HG03039 (cell line): ENCODE data around the gene ABCA13.

Experiments used
- ATAC-seq: cut with Tn5 transposase; IDR thresholded peaks from one replicate; pipeline ENCODE4 v1.9.1; 2021; ENCODE audit warnings: mild to moderate bottlenecking, moderate library complexity; ENCODE audit not compliant: unreplicated experiment

Gene ABCA13

GRCh38 chr7:48621076-48621475, 449.8 kb downstream of the ABCA13 start:
- no peak for ATAC-seq

GRCh38 chr7:48627164-48627563, 455.9 kb downstream of the ABCA13 start:
- no peak for ATAC-seq

GRCh38 chr7:48628793-48629349, 457.6 kb downstream of the ABCA13 start:
- no peak for ATAC-seq

GRCh38 chr7:48634116-48634632, 462.9 kb downstream of the ABCA13 start:
- no peak for ATAC-seq

GRCh38 chr7:48635796-48636195, 464.5 kb downstream of the ABCA13 start:
- ATAC-seq = no peak

GRCh38 chr7:48636391-48637015, 465.2 kb downstream of the ABCA13 start:
- ATAC-seq = no peak

GRCh38 chr7:48637382-48637781, 466.1 kb downstream of the ABCA13 start:
- ATAC-seq = no peak

- no peak for ATAC-seq
Measured at GRCh38 chr7:48638041-48638440, 466.8 kb downstream of the ABCA13 start.

GRCh38 chr7:48643431-48644013, 472.3 kb downstream of the ABCA13 start:
- no peak for ATAC-seq

GRCh38 chr7:48658138-48658537, 486.9 kb downstream of the ABCA13 start:
- no peak for ATAC-seq

GRCh38 chr7:48660306-48660870, 489.1 kb downstream of the ABCA13 start:
- no peak for ATAC-seq

- no peak for ATAC-seq
Measured at GRCh38 chr7:48664241-48664640, 493.0 kb downstream of the ABCA13 start.

- no peak for ATAC-seq
Measured at GRCh38 chr7:48665353-48666135, 494.3 kb downstream of the ABCA13 start.

- no peak for ATAC-seq
Measured at GRCh38 chr7:48667407-48667806, 496.1 kb downstream of the ABCA13 start.

GRCh38 chr7:48671656-48672055, 500.4 kb downstream of the ABCA13 start:
- no peak for ATAC-seq

- ATAC-seq = no peak
Measured at GRCh38 chr7:48681006-48681405, 509.7 kb downstream of the ABCA13 start.

GRCh38 chr7:48691788-48692187, 520.5 kb downstream of the ABCA13 start:
- no peak for ATAC-seq
